Transverse colon (tissue), 4 donors: ENCODE results near the gene CDHR1. TPM values are rescaled to one million over a fixed set of nuclear protein-coding genes. Genes with fewer than 3 reads are reported as not detected.

Experiments used
- DNase-seq: peaks from one replicate; pipeline ENCODE4 v3.0.0-alpha.2; 2019
- H3K27ac ChIP-seq, 4 donors: fragments of 200-600 bp; sonication (generic); 2 replicates each; pipeline ENCODE4 v1.5.1; 2016 to 2018; ENCODE audit warnings: inconsistent platforms in 4 of 4
- H3K27me3 ChIP-seq: fragments of 200-600 bp; sonication (generic); 2 replicates; pipeline ENCODE4 v1.5.1; 2017; ENCODE audit warnings: inconsistent platforms
- H3K36me3 ChIP-seq, 4 donors: fragments of 200-600 bp; sonication (generic); 2 replicates each; pipeline ENCODE4 v1.5.1; 2017 to 2019; ENCODE audit warnings: inconsistent platforms in 4 of 4
- H3K4me1 ChIP-seq, 4 donors: fragments of 200-600 bp; sonication (generic); 2 replicates each; pipeline ENCODE4 v1.5.1; 2017 to 2020; ENCODE audit warnings: inconsistent platforms in 4 of 4
- H3K4me3 ChIP-seq, 4 donors: fragments of 200-600 bp; sonication (generic); 1 replicate in 1 of 4; 2 replicates in 3 of 4; pipeline versions ENCODE4 v1.5.1 to v1.6.1; 2017 to 2019; ENCODE audit warnings: inconsistent platforms in 4 of 4
- H3K9me3 ChIP-seq, 2 donors: fragments of 200-600 bp; sonication (generic); 2 replicates each; pipeline ENCODE4 v1.5.1; 2017 to 2019; ENCODE audit warnings: inconsistent platforms in 2 of 2
- CTCF ChIP-seq, 5 experiments: fragments of 200-600 bp in 3 of 5; fragments of 450-650 bp in 2 of 5; sonication (generic) in 3 of 5; IDR thresholded peaks; 1 replicate in 2 of 5; 2 replicates in 3 of 5; pipeline ENCODE4 v1.5.1; 2016 to 2017; ENCODE audit warnings: antibody characterized with exemption in 5 of 5, inconsistent platforms in 3 of 5, mild to moderate bottlenecking in 2 of 5, moderate library complexity in 1 of 5
- EP300 ChIP-seq: sonication (generic); formaldehyde crosslinking; IDR thresholded peaks from one replicate; pipeline ENCODE4 v1.6.1; 2017; ENCODE audit warnings: antibody characterized with exemption, low read depth
- POLR2A ChIP-seq: fragments of 450-650 bp; IDR thresholded peaks from one replicate; pipeline ENCODE4 v1.6.1; 2016; ENCODE audit warnings: antibody characterized with exemption, mild to moderate bottlenecking, moderate library complexity
- POLR2AphosphoS5 ChIP-seq, 3 donors: sonication (generic); formaldehyde crosslinking; IDR thresholded peaks; one replicate each; pipeline ENCODE4 v1.6.1; 2016; ENCODE audit warnings: antibody characterized with exemption in 3 of 3
- WGBS, 2 donors: methylation state at CpG; one replicate each; pipeline ENCODE4 v1.1.5; 2018; ENCODE audit warnings: low coverage in 1 of 2; 5-methylcytosine and 5-hydroxymethylcytosine counted together
- in situ Hi-C, 4 donors: fragments of 200-750 bp; cut with MboI; loops; one replicate each; pipeline versions ENCODE4 v1.15.0 to v1.15.1; 2017; ENCODE audit warnings: low sequenced_read_pairs in 3 of 4, low pct_ligation_motif_present in 1 of 4, low pct_unique_long_range_greater_than_20kb in 1 of 4
- intact Hi-C: fragments of 100-400 bp; cut with DNase I; formaldehyde crosslinking; loops from one replicate; pipeline ENCODE4 v1.15.1; 2023; ENCODE audit warnings: low total_unique reads
- total RNA-seq, 4 donors: library from RNA; depleted of rRNA; stranded (reverse); fragments of >200 nt; gene quantifications; one replicate each; pipeline ENCODE4 v1.1.0, GENCODE V29; 2016

Gene CDHR1
- total RNA-seq, 4 donors from 2014 or later, result 42.1 to 110 (median 75.5) TPM

GRCh38 chr10:84241185-84241790 lies 47.0 kb downstream of the CDHR1 start, which contains the start of gene LRIT1:
LRIT1 (minus strand) TSS chr10:84241546; CDS start chr10:84241439, 107 bp downstream.
- in situ Hi-C loops, result no loop called here

GRCh38 chr10:84243759-84244158 lies 49.4 kb downstream of the CDHR1 start:
- Histone ChIP-seq H3K27ac (no peak overlapping the region), H3K4me3 (no peak overlapping the region), H3K9me3 (no peaks in the 10 kb centered on the region), H3K36me3 (no peaks in the 10 kb centered on the region), H3K27me3 (no peaks in the 10 kb centered on the region), H3K4me1 (no peaks in the 10 kb centered on the region)
- TF ChIP-seq CTCF (IDR thresholded peaks at IDR 0.05) (no peak), POLR2AphosphoS5 (IDR thresholded peaks at IDR 0.05) (no peak), EP300 (no peak), POLR2A (no peak)
- 88 to 100% methylated on average over 1 to 3 of the region's 3 CpGs for WGBS, 2 donors
- intact Hi-C loops (no loop called here), in situ Hi-C loops (no loop called here)
- no peak for DNase-seq

More at GRCh38 chr10:84241185-84241790, 47.0 kb downstream of the CDHR1 start, which contains the start of gene LRIT1:
- intact Hi-C loops, result no loop called here
- Histone ChIP-seq H3K4me1 (no peaks in the 10 kb centered on the region), H3K36me3 (no peaks in the 10 kb centered on the region), H3K4me3 (no peak within 1 kb of the TSS), H3K27ac (no peak within 1 kb of the TSS), H3K9me3 (no peaks in the 10 kb centered on the region), H3K27me3 (peaks cover 5% of the 10 kb centered on the region)
- no peak for DNase-seq
- WGBS, 2 donors, result 81% methylated on average over 13 of the region's 13 CpGs; no CpG with 5 or more reads in 1 of the 2 donors
- TF ChIP-seq EP300 (no peak), CTCF (IDR thresholded peaks at IDR 0.05) (no peak), POLR2AphosphoS5 (IDR thresholded peaks at IDR 0.05) (no peak), POLR2A (no peak)

DNA sequence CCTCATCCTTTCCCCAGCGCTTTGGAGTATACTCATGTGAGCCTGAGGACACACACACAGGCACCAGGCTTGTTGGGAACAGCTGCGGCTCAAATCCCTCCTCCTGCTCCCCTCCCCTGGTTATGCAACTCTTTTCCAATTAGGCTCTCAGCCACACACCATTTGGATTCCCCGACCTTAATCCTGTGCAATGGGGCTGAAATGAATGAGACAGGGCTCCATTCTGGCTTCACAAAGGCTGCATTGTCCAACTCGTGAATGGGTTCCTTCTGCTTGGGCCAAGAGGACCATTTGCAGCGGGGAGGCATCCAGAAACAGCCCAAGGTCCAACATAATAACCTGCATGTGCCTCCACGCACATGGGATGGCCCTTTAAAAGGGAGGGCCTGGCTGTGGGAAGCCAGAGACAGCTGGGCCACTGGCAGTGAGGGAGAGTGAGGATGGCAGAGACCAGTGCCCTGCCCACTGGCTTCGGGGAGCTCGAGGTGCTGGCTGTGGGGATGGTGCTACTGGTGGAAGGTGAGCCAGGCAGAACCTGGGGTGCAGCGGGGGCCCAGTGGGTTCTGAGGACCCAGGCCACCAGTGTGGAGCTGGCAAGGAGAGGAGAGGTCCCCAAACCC lies 50.4 kb downstream of the CDHR1 start, which contains the start of gene RGR:
TSS of gene RGR (plus strand) at position 403 of the 620 bp plus-strand sequence. CDS start at position 441, 38 bp downstream.
- DNase-seq, result no peak
- in situ Hi-C loops (no loop called here), intact Hi-C loops (no loop called here)
- 37 to 71% methylated on average over 1 to 9 of the region's 9 CpGs for WGBS, 2 donors
- Histone ChIP-seq H3K4me1 (no peaks in the 10 kb centered on the region), H3K4me3 (no peak within 1 kb of the TSS), H3K27me3 (no peaks in the 10 kb centered on the region), H3K27ac (no peak within 1 kb of the TSS), H3K36me3 (no peaks in the 10 kb centered on the region), H3K9me3 (no peaks in the 10 kb centered on the region)
- no peak for TF ChIP-seq POLR2A
- no peak for TF ChIP-seq EP300
- TF ChIP-seq POLR2AphosphoS5 (IDR thresholded peaks at IDR 0.05), result no peak
- no peak for TF ChIP-seq CTCF (IDR thresholded peaks at IDR 0.05)

DNA sequence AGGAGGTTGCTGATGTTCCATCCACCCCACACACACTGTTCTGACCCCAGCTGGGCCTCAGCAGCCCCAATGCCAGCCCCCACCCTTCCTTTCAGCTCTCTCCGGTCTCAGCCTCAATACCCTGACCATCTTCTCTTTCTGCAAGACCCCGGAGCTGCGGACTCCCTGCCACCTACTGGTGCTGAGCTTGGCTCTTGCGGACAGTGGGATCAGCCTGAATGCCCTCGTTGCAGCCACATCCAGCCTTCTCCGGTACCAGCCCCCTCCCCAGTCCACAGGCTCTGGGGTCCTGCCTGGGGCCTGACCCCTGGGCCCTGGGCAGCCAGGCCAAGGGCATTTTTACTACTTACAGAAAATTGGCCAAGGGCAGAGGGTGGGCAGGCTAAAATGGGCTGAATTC lies 53.2 kb downstream of the CDHR1 start:
- DNase-seq, result no peak
- in situ Hi-C loops (no loop called here), intact Hi-C loops (no loop called here)
- no peaks in the 10 kb centered on the region for H3K36me3 ChIP-seq
- H3K9me3 ChIP-seq, result no peaks in the 10 kb centered on the region
- H3K27me3 ChIP-seq, result no peaks in the 10 kb centered on the region
- H3K27ac ChIP-seq, result no peak overlapping the region
- no peaks in the 10 kb centered on the region for H3K4me1 ChIP-seq
- 90% methylated on average over 6 of the region's 6 CpGs; no CpG with 5 or more reads in 1 of the 2 donors for WGBS, 2 donors
- TF ChIP-seq POLR2AphosphoS5 (IDR thresholded peaks at IDR 0.05) (no peak), CTCF (IDR thresholded peaks at IDR 0.05) (no peak), EP300 (no peak), POLR2A (no peak)
- no peak overlapping the region for H3K4me3 ChIP-seq
